Measurements from ENCODE around the gene GTF3C2.
A peak's percentile ranks its signal among the peaks of the same experiment; 100 is the strongest.
"Not testable (repeated sequence)": the region's sequence is repeated elsewhere in the genome, so short reads cannot be mapped to it uniquely, and the experiment has no call there.

Gene GTF3C2

GRCh38 chr2:27324720-27325119 is 31.8 kb downstream of the GTF3C2 start:
- no peak for DNase-seq (ENCODE audit: low read depth, low spot score)
- H3K4me3 ChIP-seq (ENCODE audit: low read length): no peak overlapping the region

GRCh38 chr2:27323596-27324285 is 32.8 kb downstream of the GTF3C2 start:
- H3K4me3 ChIP-seq (ENCODE audit: low read length): peak overlapping the region; percentile 99
- no peak for DNase-seq (ENCODE audit: low read depth, low spot score)

- H3K4me3 ChIP-seq (ENCODE audit: low read length): peak within 1 kb of the TSS; percentile 99
- DNase-seq (ENCODE audit: low read depth, low spot score): peak; percentile 77
These were observed 33.6 kb downstream of the GTF3C2 start, which contains the start of gene MPV17 for GRCh38 chr2:27322766-27323595. Gene MPV17 (minus strand): TSS chr2:27323097. CDS start chr2:27322517, 580 bp downstream.

- DNase-seq (ENCODE audit: low read depth, low spot score): no peak
- H3K4me3 ChIP-seq (ENCODE audit: low read length): peak overlapping the region; percentile 99
These were observed 34.2 kb downstream of the GTF3C2 start for GRCh38 chr2:27322301-27322765.

GRCh38 chr2:27320958-27321543 is 35.5 kb downstream of the GTF3C2 start:
- no peak for DNase-seq (ENCODE audit: low read depth, low spot score)
- no peak overlapping the region for H3K4me3 ChIP-seq (ENCODE audit: low read length)

- DNase-seq (ENCODE audit: low read depth, low spot score); H3K4me3 ChIP-seq (ENCODE audit: low read length): not testable (repeated sequence)
These were observed 36.7 kb downstream of the GTF3C2 start for GRCh38 chr2:27319839-27320238.

- H3K4me3 ChIP-seq (ENCODE audit: low read length): no peak overlapping the region
- no peak for DNase-seq (ENCODE audit: low read depth, low spot score)
These were observed 39.7 kb downstream of the GTF3C2 start for GRCh38 chr2:27316655-27317412.

GRCh38 chr2:27315122-27315521 is 41.4 kb downstream of the GTF3C2 start:
- no peak for DNase-seq (ENCODE audit: low read depth, low spot score)
- H3K4me3 ChIP-seq (ENCODE audit: low read length): no peak overlapping the region

- no peak overlapping the region for H3K4me3 ChIP-seq (ENCODE audit: low read length)
- no peak for DNase-seq (ENCODE audit: low read depth, low spot score)
These were observed 41.9 kb downstream of the GTF3C2 start for GRCh38 chr2:27314709-27315108.

GRCh38 chr2:27313882-27314645 is 42.5 kb downstream of the GTF3C2 start:
- no peak overlapping the region for H3K4me3 ChIP-seq (ENCODE audit: low read length)
- DNase-seq (ENCODE audit: low read depth, low spot score): no peak

- DNase-seq (ENCODE audit: low read depth, low spot score): no peak
- no peak overlapping the region for H3K4me3 ChIP-seq (ENCODE audit: low read length)
These were observed 44.4 kb downstream of the GTF3C2 start for GRCh38 chr2:27312152-27312551.

- no peak for DNase-seq (ENCODE audit: low read depth, low spot score)
- H3K4me3 ChIP-seq (ENCODE audit: low read length): no peak overlapping the region
These were observed 46.9 kb downstream of the GTF3C2 start for GRCh38 chr2:27309651-27310050.

GRCh38 chr2:27308359-27308881 is 48.1 kb downstream of the GTF3C2 start, which contains the start of gene UCN:
Gene UCN (minus strand): TSS chr2:27308445. CDS start chr2:27307895, 550 bp downstream.
- H3K4me3 ChIP-seq (ENCODE audit: low read length): no peak within 1 kb of the TSS
- DNase-seq (ENCODE audit: low read depth, low spot score): no peak

- no peak overlapping the region for H3K4me3 ChIP-seq (ENCODE audit: low read length)
- DNase-seq (ENCODE audit: low read depth, low spot score): no peak
These were observed 48.8 kb downstream of the GTF3C2 start for GRCh38 chr2:27307545-27308358.

- no peak overlapping the region for H3K4me3 ChIP-seq (ENCODE audit: low read length)
- DNase-seq (ENCODE audit: low read depth, low spot score): no peak
These were observed 49.3 kb downstream of the GTF3C2 start for GRCh38 chr2:27307287-27307544.

- DNase-seq (ENCODE audit: low read depth, low spot score): no peak
- H3K4me3 ChIP-seq (ENCODE audit: low read length): no peak overlapping the region
These were observed 49.8 kb downstream of the GTF3C2 start for GRCh38 chr2:27306573-27307286.

GRCh38 chr2:27306136-27306535 is 50.4 kb downstream of the GTF3C2 start:
- no peak for DNase-seq (ENCODE audit: low read depth, low spot score)
- H3K4me3 ChIP-seq (ENCODE audit: low read length): no peak overlapping the region
